GM20000 (cell line): Measurements from ENCODE around the gene CDH13.

ENCODE experiments used
- DNase-seq: peaks from one replicate; pipeline ENCODE4 v3.0.0; 2012; ENCODE audit warnings: low spot score
- CTCF ChIP-seq: IDR thresholded peaks from 2 replicates; pipeline ENCODE4 v1.5.1; 2012; ENCODE audit warnings: mild to moderate bottlenecking, control low read depth; ENCODE audit errors: extremely low read depth, missing control alignments

Gene CDH13

GRCh38 chr16:83831456-83831987, 1204.8 kb downstream of the CDH13 start:
- TF ChIP-seq CTCF = no peak
- no peak for DNase-seq

GRCh38 chr16:83833921-83834320, 1207.2 kb downstream of the CDH13 start:
- no peak for DNase-seq
- TF ChIP-seq CTCF = no peak

GRCh38 chr16:83835586-83836566, 1209.1 kb downstream of the CDH13 start:
- no peak for TF ChIP-seq CTCF
- no peak for DNase-seq

GRCh38 chr16:83837566-83837965, 1210.8 kb downstream of the CDH13 start:
- DNase-seq = no peak
- no peak for TF ChIP-seq CTCF

GRCh38 chr16:83838151-83838550, 1211.4 kb downstream of the CDH13 start:
- no peak for DNase-seq
- TF ChIP-seq CTCF = no peak

GRCh38 chr16:83839561-83839960, 1212.8 kb downstream of the CDH13 start:
- no peak for DNase-seq
- no peak for TF ChIP-seq CTCF

- TF ChIP-seq CTCF = no peak
- no peak for DNase-seq
These were observed 1213.4 kb downstream of the CDH13 start for GRCh38 chr16:83840060-83840617.
